ENCODE results near the gene SQOR.

DNA sequence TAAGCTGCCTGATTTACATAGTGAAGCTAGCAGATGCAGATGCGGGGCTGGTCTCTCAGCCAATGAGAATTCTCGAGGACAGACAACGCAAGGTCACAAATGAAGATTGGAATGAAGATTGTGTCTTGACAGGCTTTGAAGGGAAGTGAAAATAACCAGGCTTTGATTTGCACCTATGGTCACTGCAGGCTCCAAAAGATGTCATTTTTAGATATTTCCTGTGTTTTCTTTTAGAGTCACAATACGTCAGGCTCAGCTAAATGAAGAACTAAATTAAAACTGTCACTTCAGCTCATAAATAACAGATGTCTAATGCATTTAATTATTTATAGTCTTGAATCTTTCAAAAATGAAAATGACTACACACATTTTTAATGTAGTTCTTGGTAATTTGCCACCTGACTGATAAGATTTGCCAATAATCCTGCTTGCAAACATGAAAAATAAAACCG lies 99.5 kb downstream of the SQOR start:
- TF ChIP-seq CTCF (IDR thresholded peaks at IDR 0.05): no peak
- no peak for TF ChIP-seq ZFP36 (IDR thresholded peaks at IDR 0.05; ENCODE audit: borderline replicate concordance, partially characterized antibody)
- no peak for TF ChIP-seq POLR2A (IDR thresholded peaks at IDR 0.05; ENCODE audit: low read length)
- TF ChIP-seq EP300 (IDR thresholded peaks at IDR 0.05): no peak
